Measurements from ENCODE around the gene POU2AF1. TPM values are rescaled to one million over a fixed set of nuclear protein-coding genes. Genes with fewer than 3 reads are reported as not detected.

Gene POU2AF1
- total and polyA plus RNA-seq, 2 of the 8 experiments (the other 6 are each of a cell fraction or from before 2014, with no cell fraction given) = not detected

DNA sequence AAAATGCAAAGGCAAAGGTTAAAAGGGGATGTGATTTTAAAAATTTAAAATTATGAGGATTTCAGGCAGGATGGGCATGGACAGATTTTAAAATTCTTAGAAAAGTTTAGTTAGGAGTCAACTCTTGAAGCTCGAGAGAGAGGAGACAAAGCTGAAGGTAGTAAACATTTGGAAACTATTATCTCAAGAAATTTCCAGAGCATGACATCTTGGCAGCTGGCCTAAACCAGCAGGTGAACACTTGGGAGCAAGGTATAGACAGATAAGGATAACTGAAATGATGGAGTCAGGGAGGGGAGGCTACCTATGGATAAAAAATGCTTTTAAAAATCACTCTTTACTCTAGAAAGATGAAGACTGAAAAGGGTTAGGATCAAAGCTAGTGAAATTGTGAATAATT is 67.0 kb downstream of the POU2AF1 start:
- TF ChIP-seq SIX5 (IDR thresholded peaks at IDR 0.05; ENCODE audit: low read depth, low read length) = no peak
- TF ChIP-seq SP1 (IDR thresholded peaks at IDR 0.05; ENCODE audit: low read depth, low read length) = no peak
- no peak for TF ChIP-seq TAF1 (IDR thresholded peaks at IDR 0.05; ENCODE audit: low read depth, low read length)
- H2BK120ac ChIP-seq (replicated peaks; ENCODE audit: low read depth, low read length) = no peak overlapping the region
- H4K8ac ChIP-seq (ENCODE audit: extremely low read depth, insufficient read depth, low read length) = no peak overlapping the region
- ChIA-PET POLR2A (ENCODE audit: partially characterized antibody) (interaction anchor here (0.6 kb wide), 1 partner anchor 1165 kb away, joined by 3 read pairs; no protein-coding TSS in a partner anchor), CTCF (ENCODE audit: partially characterized antibody) (interaction anchor here (3.8 kb wide), 1 partner anchor 28 kb away, joined by 17 read pairs; no protein-coding TSS in a partner anchor)
- no peak overlapping the region for H3K9ac ChIP-seq (replicated peaks in 1 of 4; ENCODE audit: extremely low read depth in 1 of 4, low read depth in 3 of 4, low read length in 3 of 4)
- H4K5ac ChIP-seq (ENCODE audit: insufficient read length, low read depth, low read length) = no peak overlapping the region
- no peak for FAIRE-seq
- H3K79me2 ChIP-seq (ENCODE audit: control insufficient read depth in 1 of 2, insufficient read depth in 2 of 2, low read length in 2 of 2) = no peaks in the 10 kb centered on the region
- H2BK12ac ChIP-seq (ENCODE audit: low read depth, low read length) = no peak overlapping the region
- no peak overlapping the region for H2BK15ac ChIP-seq (ENCODE audit: low read length)
- no peak overlapping the region for H3K4me3 ChIP-seq (ENCODE audit: extremely low read depth in 1 of 4, insufficient read depth in 2 of 4, low read depth in 3 of 4, low read length in 4 of 4)
- H3K23me2 ChIP-seq (ENCODE audit: low read depth, low read length) = peaks cover 4% of the 10 kb centered on the region; the same call in 1 of the 2 replicates
- H4K20me1 ChIP-seq (replicated peaks in 1 of 2; ENCODE audit: control insufficient read depth in 1 of 2, insufficient read depth in 2 of 2, low read length in 2 of 2) = no peaks in the 10 kb centered on the region
- WGBS, 2 experiments (ENCODE audit: extremely low coverage in 1 of 2, insufficient coverage in 1 of 2, insufficient read length in 1 of 2, insufficient replicate concordance in 2 of 2, low coverage in 1 of 2, low lambda C conversion rate in 2 of 2, missing lambda C conversion rate in 1 of 2) = 88% methylated on average over 1 of the region's 1 CpG; no CpG with 5 or more reads in 1 of the 2 experiments
- H3K36me3 ChIP-seq (ENCODE audit: control insufficient read depth in 2 of 4, insufficient read depth in 4 of 4, low read length in 3 of 4) = no peaks in the 10 kb centered on the region
- H3K9me3 ChIP-seq (ENCODE audit: insufficient read depth in 2 of 2, low read depth in 1 of 2, low read length in 1 of 2) = no peaks in the 10 kb centered on the region
- H3K4me1 ChIP-seq (replicated peaks in 1 of 4; ENCODE audit: control insufficient read depth in 3 of 4, insufficient read depth in 4 of 4, low read length in 3 of 4) = no peaks in the 10 kb centered on the region
- H3K23ac ChIP-seq (ENCODE audit: insufficient read length) = no peak overlapping the region
- H3K79me1 ChIP-seq (ENCODE audit: low read depth, low read length) = no peaks in the 10 kb centered on the region
- H3K14ac ChIP-seq (ENCODE audit: insufficient read length) = no peak overlapping the region
- no peak overlapping the region for H2BK5ac ChIP-seq (ENCODE audit: low read depth, low read length)
- H3K56ac ChIP-seq (replicated peaks; ENCODE audit: insufficient read length, low read depth, low read length) = no peak overlapping the region
- no peak overlapping the region for H4K91ac ChIP-seq (replicated peaks; ENCODE audit: insufficient read length, low read length)
- no peak overlapping the region for H3K18ac ChIP-seq (ENCODE audit: extremely low read depth, low read length)
- no peak overlapping the region for H2BK20ac ChIP-seq (ENCODE audit: low read length)
- no peak overlapping the region for H3K4me2 ChIP-seq (ENCODE audit: insufficient read depth in 1 of 2, low read depth in 2 of 2, low read length in 2 of 2)
- H2AFZ ChIP-seq (ENCODE audit: low read length) = no peak overlapping the region
- no peak overlapping the region for H2AK5ac ChIP-seq (ENCODE audit: low read depth, low read length)
- no peak overlapping the region for H3K4ac ChIP-seq (replicated peaks; ENCODE audit: insufficient read length, low read depth, low read length)
- H3K27me3 ChIP-seq (replicated peaks in 1 of 4; ENCODE audit: control insufficient read depth in 3 of 4, extremely low read depth in 1 of 4, insufficient read depth in 3 of 4, low read length in 3 of 4) = no peaks in the 10 kb centered on the region
- no peak for DNase-seq (ENCODE audit: low read depth in 1 of 2, low spot score in 2 of 2)
- H3K27ac ChIP-seq (ENCODE audit: low read depth, low read length) = no peak overlapping the region

All from H1 (cell line).